GM12864 (cell line): ENCODE measurements around the gene NOS3.

Experiments used
- DNase-seq: peaks from one replicate; pipeline ENCODE4 v3.0.0-alpha.2; 2011; ENCODE audit warnings: low read depth
- H3K4me3 ChIP-seq: 2 replicates; pipeline ENCODE4 v1.5.1; 2011; ENCODE audit warnings: mild to moderate bottlenecking, low read depth, low read length, control low read depth
- CTCF ChIP-seq: IDR thresholded peaks from 2 replicates; pipeline ENCODE4 v1.5.1; 2011; ENCODE audit warnings: low read depth, mild to moderate bottlenecking, moderate library complexity, low read length, control low read depth, inconsistent platforms; ENCODE audit errors: missing control alignments

Gene NOS3

GRCh38 chr7:151047976-151048815 lies 57.4 kb downstream of the NOS3 start, which contains the start of gene ASIC3:
ASIC3 (plus strand) TSS chr7:151048531; CDS start chr7:151048886, 355 bp downstream.
- DNase-seq, result no peak
- TF ChIP-seq CTCF, result no peak
- no peak within 1 kb of the TSS for H3K4me3 ChIP-seq

GRCh38 chr7:151048911-151049463 lies 58.2 kb downstream of the NOS3 start:
- TF ChIP-seq CTCF, result no peak
- no peak for DNase-seq
- no peak overlapping the region for H3K4me3 ChIP-seq

GRCh38 chr7:151051108-151051507 lies 60.3 kb downstream of the NOS3 start:
- DNase-seq, result no peak
- no peak for TF ChIP-seq CTCF
- no peak overlapping the region for H3K4me3 ChIP-seq

GRCh38 chr7:151053096-151053495 lies 62.3 kb downstream of the NOS3 start:
- no peak for DNase-seq
- no peak overlapping the region for H3K4me3 ChIP-seq
- no peak for TF ChIP-seq CTCF

GRCh38 chr7:151053751-151054150 lies 62.9 kb downstream of the NOS3 start:
- no peak overlapping the region for H3K4me3 ChIP-seq
- no peak for DNase-seq
- no peak for TF ChIP-seq CTCF

- no peak for TF ChIP-seq CTCF
- DNase-seq, result no peak
- no peak overlapping the region for H3K4me3 ChIP-seq
Observed at GRCh38 chr7:151056283-151056665, 65.5 kb downstream of the NOS3 start.
